Gastrocnemius medialis (tissue), 4 donors: ENCODE measurements around the gene GLI2. TPM values are rescaled to one million over a fixed set of nuclear protein-coding genes. Genes with fewer than 3 reads are reported as not detected.

Experiments
- ATAC-seq, 2 donors: fragments of 150-250 bp; one replicate each; pipeline ENCODE4 v1.9.1; 2016
- DNase-seq, 2 donors: peaks; one replicate each; pipeline ENCODE4 v3.0.0-alpha.2; 2019
- H3K27ac ChIP-seq, 4 donors: fragments of 200-600 bp; sonication (generic); 1 replicate in 1 of 4; 2 replicates in 3 of 4; pipeline ENCODE4 v1.5.1; 2016 to 2018; ENCODE audit warnings: mild to moderate bottlenecking in 2 of 4, moderate library complexity in 1 of 4
- H3K27me3 ChIP-seq, 3 donors: fragments of 200-600 bp; sonication (generic) in 2 of 3; 1 replicate in 1 of 3; 2 replicates in 2 of 3; pipeline versions ENCODE4 v1.5.1 to v1.6.0; 2016 to 2019; ENCODE audit warnings: mild to moderate bottlenecking in 1 of 3, moderate library complexity in 1 of 3
- H3K36me3 ChIP-seq, 2 donors: fragments of 200-600 bp; sonication (generic) in 1 of 2; one replicate each; pipeline ENCODE4 v1.5.1; 2017 to 2018
- H3K4me1 ChIP-seq, 2 donors: fragments of 200-600 bp; sonication (generic) in 1 of 2; one replicate each; pipeline ENCODE4 v1.5.1; 2016 to 2017; ENCODE audit warnings: mild to moderate bottlenecking in 2 of 2
- H3K4me3 ChIP-seq, 4 donors: fragments of 200-600 bp; sonication (generic) in 3 of 4; 1 replicate in 1 of 4; 2 replicates in 3 of 4; pipeline ENCODE4 v1.5.1; 2016 to 2019; ENCODE audit warnings: mild to moderate bottlenecking in 2 of 4
- H3K9me3 ChIP-seq, 3 donors: fragments of 200-600 bp; sonication (generic) in 2 of 3; 1 replicate in 1 of 3; 2 replicates in 2 of 3; pipeline ENCODE4 v1.5.1; 2016 to 2019
- POLR2A ChIP-seq, 2 donors: fragments of 450-650 bp; IDR thresholded peaks; one replicate each; pipeline ENCODE4 v1.6.1; 2017; ENCODE audit warnings: antibody characterized with exemption in 2 of 2, mild to moderate bottlenecking in 2 of 2, moderate library complexity in 2 of 2
- in situ Hi-C, 4 donors: fragments of 200-750 bp; cut with MboI; loops; one replicate each; pipeline versions ENCODE4 v1.15.0 to v1.8.0; 2017; ENCODE audit warnings: low sequenced_read_pairs in 4 of 4
- intact Hi-C: fragments of 100-400 bp; cut with DNase I; formaldehyde crosslinking; loops from one replicate; pipeline ENCODE4 v1.15.1; 2023; ENCODE audit warnings: low total_unique reads
- total RNA-seq, 4 donors: library from RNA; depleted of rRNA; stranded (reverse); fragments of >200 nt; gene quantifications; one replicate each; pipeline versions ENCODE4 v1.1.0 to v1.2.3, GENCODE V29; 2016
- TF ChIP-seq, protein P1 (sequence below), 5 experiments: fragments of 450-650 bp in 3 of 5; fragments of 200-600 bp in 2 of 5; sonication (generic) in 2 of 5; IDR thresholded peaks in 4 of 5; conservative IDR thresholded peaks in 1 of 5; 1 replicate in 4 of 5; 2 replicates in 1 of 5; pipeline ENCODE4 v1.5.1; 2016 to 2019; ENCODE audit warnings: antibody characterized with exemption in 5 of 5, mild to moderate bottlenecking in 3 of 5, moderate library complexity in 3 of 5

Gene GLI2
- total RNA-seq, 4 donors from 2014 or later: 0.27 to 0.49 (median 0.29) TPM

DNA sequence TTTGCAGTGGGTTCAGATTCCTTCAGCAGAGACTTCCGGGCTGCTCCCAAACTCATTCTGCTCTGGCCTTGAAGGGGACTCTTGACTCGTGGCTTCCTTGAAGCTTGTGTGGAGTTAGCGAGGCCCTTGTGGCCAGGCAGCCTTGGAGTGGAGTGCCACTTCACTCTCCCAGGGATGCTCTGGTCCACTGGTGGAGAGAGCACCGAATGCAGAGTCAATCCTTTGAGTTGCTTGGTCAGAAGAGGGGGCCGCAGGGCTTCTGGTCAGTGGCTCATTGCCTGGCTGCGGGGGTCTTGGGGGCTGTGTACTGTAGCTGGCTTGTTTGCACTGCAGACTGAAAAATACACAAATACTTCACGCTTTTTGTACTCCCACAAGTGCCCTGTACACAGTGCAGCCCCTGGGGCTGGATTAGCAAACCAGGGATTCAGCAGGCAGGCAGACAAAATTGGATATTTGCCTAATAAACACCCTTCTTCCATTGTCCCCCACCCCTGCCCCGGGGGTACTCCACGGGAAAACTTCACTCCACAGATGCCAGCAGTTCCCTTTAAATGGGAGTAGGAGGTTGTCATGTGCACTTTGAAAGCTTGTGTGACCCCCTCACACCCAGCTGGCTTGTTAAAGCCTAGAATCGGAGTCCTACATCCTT, 3.2 kb downstream of the GLI2 start:
- Histone ChIP-seq H3K9me3 (no peaks in the 10 kb centered on the region), H3K4me3 (no peak overlapping the region), H3K4me1 (peaks cover 0 to 22% of the 10 kb centered on the region in 2 donors), H3K27ac (no peak overlapping the region), H3K27me3 (peaks cover 75 to 83% (median 81%) of the 10 kb centered on the region in 3 donors), H3K36me3 (no peaks in the 10 kb centered on the region)
- intact Hi-C loops (loop anchor here (5.0 to 10.0 kb wide), 3 partner anchors 126 to 1994 kb away; no protein-coding TSS in a partner anchor), in situ Hi-C loops (no loop called here)
- no peak for TF ChIP-seq POLR2A (IDR thresholded peaks at IDR 0.05)
- TF ChIP-seq, protein P1, sequence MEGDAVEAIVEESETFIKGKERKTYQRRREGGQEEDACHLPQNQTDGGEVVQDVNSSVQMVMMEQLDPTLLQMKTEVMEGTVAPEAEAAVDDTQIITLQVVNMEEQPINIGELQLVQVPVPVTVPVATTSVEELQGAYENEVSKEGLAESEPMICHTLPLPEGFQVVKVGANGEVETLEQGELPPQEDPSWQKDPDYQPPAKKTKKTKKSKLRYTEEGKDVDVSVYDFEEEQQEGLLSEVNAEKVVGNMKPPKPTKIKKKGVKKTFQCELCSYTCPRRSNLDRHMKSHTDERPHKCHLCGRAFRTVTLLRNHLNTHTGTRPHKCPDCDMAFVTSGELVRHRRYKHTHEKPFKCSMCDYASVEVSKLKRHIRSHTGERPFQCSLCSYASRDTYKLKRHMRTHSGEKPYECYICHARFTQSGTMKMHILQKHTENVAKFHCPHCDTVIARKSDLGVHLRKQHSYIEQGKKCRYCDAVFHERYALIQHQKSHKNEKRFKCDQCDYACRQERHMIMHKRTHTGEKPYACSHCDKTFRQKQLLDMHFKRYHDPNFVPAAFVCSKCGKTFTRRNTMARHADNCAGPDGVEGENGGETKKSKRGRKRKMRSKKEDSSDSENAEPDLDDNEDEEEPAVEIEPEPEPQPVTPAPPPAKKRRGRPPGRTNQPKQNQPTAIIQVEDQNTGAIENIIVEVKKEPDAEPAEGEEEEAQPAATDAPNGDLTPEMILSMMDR (IDR thresholded peaks at IDR 0.05 in 4 of 5, conservative IDR thresholded peaks at IDR 0.05 in 1 of 5): no peak
- DNase-seq (no peak), ATAC-seq (no peak)

DNA sequence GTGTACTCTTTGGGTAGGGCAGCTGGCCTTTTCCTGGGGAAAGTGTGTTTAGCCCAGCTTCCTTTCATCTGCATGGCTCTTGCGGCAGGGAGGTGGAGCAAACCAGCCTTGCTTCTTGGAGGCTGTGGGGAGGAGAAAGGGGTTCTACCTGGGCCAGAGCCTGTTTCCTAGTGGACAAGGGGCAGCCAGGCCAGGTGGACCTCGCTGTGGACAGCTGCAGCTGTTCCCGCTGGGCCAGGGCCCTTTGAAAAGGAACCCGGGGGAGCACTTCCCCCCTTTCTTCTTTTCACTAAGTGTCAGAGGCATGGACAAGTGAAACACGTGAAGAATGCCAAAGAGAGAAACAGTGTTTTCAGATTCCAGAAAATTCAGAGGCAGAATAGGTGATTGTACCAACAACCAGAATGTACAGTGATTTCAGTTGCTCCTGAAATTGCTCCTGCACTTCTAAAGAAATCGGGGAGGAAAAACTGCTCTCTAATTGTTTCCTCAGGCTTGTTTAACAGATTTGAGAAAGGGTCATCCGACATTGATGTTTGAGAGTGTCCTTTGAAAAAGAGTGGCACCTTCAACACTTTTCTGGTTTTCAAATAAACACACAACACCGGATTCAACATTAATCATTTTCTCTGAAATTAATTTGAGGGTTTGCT, 3.9 kb downstream of the GLI2 start:
- no peak for TF ChIP-seq POLR2A (IDR thresholded peaks at IDR 0.05)
- peaks cover 0 to 22% of the 10 kb centered on the region in 2 donors for H3K4me1 ChIP-seq
- H3K27ac ChIP-seq: no peak overlapping the region
- DNase-seq: no peak
- H3K9me3 ChIP-seq: no peaks in the 10 kb centered on the region
- no peaks in the 10 kb centered on the region for H3K36me3 ChIP-seq
- H3K4me3 ChIP-seq: no peak overlapping the region
- ATAC-seq: no peak
- H3K27me3 ChIP-seq: peaks cover 72 to 78% (median 77%) of the 10 kb centered on the region in 3 donors
- intact Hi-C loops: loop anchor here (5.0 to 10.0 kb wide), 3 partner anchors 125 to 1995 kb away; no protein-coding TSS in a partner anchor
- in situ Hi-C loops: no loop called here

DNA sequence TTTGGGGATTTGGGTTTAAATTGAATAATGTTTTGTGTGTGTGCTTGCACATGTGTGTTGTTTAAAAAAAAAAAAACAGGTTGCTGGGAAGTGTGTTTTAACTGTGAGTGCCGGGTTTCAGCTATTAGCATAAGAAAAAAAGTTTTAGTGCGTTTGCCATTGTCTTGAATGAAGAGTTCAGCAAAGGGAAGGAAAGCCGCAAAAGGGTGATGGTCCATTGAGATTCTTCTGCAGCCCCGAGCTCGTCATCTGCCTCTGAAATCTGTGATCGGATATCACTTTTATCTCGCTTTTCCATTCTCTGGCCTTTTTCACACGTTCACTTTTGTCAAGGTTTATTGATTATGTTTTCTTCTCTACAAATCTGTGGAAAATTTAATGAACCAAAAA, 4.7 kb downstream of the GLI2 start:
- Histone ChIP-seq H3K27me3 (peaks cover 65 to 71% (median 69%) of the 10 kb centered on the region in 3 donors), H3K27ac (no peak overlapping the region), H3K4me3 (no peak overlapping the region), H3K36me3 (no peaks in the 10 kb centered on the region), H3K9me3 (no peaks in the 10 kb centered on the region), H3K4me1 (peaks cover 0 to 20% of the 10 kb centered on the region in 2 donors)
- ATAC-seq: no peak
- in situ Hi-C loops: no loop called here
- DNase-seq: no peak
- no peak for TF ChIP-seq POLR2A (IDR thresholded peaks at IDR 0.05)
- TF ChIP-seq, protein P1 (IDR thresholded peaks at IDR 0.05 in 4 of 5, conservative IDR thresholded peaks at IDR 0.05 in 1 of 5): no peak
- intact Hi-C loops: no loop called here

DNA sequence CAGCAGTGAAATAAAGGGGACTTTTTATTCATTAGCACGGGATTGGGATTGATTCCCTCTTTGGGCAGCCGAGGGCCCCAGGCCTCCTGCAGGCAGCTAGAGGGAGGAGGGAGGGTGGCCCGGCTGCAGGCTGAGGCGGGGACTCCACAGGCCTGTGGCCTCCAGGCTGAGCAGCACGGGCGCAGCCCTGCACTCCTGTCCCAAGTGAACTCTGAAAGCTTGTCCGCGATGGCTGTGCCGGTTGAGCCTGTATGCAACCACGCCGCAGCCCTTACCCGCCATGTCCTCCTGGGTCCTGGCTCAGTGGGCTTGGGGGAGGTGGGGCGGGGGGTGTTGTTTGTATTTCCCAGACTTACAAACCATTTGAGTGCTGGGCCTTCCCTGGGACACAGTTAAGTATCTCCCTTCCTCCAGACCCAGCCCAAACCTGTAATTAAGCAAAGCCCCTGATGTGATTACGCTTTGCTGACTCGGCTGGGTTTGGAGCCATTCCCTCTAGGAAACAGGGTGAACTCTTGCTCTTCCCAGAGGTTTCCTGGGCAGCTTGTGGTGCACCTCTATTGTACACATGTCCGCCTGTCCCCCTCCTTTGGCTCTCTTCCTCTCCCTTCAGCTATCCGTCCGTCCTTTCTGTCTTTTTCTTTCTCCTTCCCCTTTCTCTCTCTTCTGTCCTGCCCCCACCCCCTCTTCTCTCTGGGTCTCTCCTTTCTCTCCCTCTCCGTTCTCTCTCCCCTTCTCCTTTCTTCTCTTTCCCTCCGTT, 5.3 kb downstream of the GLI2 start:
- in situ Hi-C loops: no loop called here
- H3K9me3 ChIP-seq: no peaks in the 10 kb centered on the region
- TF ChIP-seq, protein P1 (IDR thresholded peaks at IDR 0.05 in 4 of 5, conservative IDR thresholded peaks at IDR 0.05 in 1 of 5): no peak
- no peak for TF ChIP-seq POLR2A (IDR thresholded peaks at IDR 0.05)
- peak overlapping the region in 3 of 4 donors; percentile 38 to 55 (median 42) for H3K4me3 ChIP-seq
- H3K36me3 ChIP-seq: no peaks in the 10 kb centered on the region
- H3K27me3 ChIP-seq: peaks cover 65 to 69% (median 69%) of the 10 kb centered on the region in 3 donors
- ATAC-seq (peak in 1 of 2 donors; percentile 20), DNase-seq (no peak)
- intact Hi-C loops: no loop called here
- H3K4me1 ChIP-seq: peaks cover 0 to 20% of the 10 kb centered on the region in 2 donors
- H3K27ac ChIP-seq: no peak overlapping the region
